Measurements from ENCODE around the gene DLX6. TPM values are rescaled to one million over a fixed set of nuclear protein-coding genes. Genes with fewer than 3 reads are reported as not detected.

The DLX6 gene
- total RNA-seq, 1 experiment from 2014 or later: 1.3 TPM

GRCh38 chr7:96970739-96971138 lies 34.6 kb upstream of the DLX6 start:
- Histone ChIP-seq H3K9me3 (ENCODE audit: control insufficient read depth, insufficient read depth, low read depth, low read length) (no peaks in the 10 kb centered on the region), H3K36me3 (ENCODE audit: control insufficient read depth, insufficient read depth, low read length) (no peaks in the 10 kb centered on the region), H3K4me3 (ENCODE audit: low read depth in 2 of 2, low read length in 2 of 2) (no peak overlapping the region), H3K27ac (ENCODE audit: low read length) (no peak overlapping the region), H3K4me1 (ENCODE audit: control insufficient read depth, insufficient read depth, low read length) (no peaks in the 10 kb centered on the region), H3K27me3 (ENCODE audit: control insufficient read depth, insufficient read depth, low read length) (no peaks in the 10 kb centered on the region)
- DNase-seq (ENCODE audit: low read depth, low spot score) (no peak), ATAC-seq (no peak)
- no TSS peak for BruUV-seq (replicated peaks)
- CTCF ChIA-PET: no interaction called here
- in situ Hi-C loops (cut with HindIII; ENCODE audit: low pct_unique_long_range_greater_than_20kb, low sequenced_read_pairs): no loop called here
- intact Hi-C loops (cut with micrococcal nuclease; ENCODE audit: unreplicated experiment): no loop called here
- no peak for TF ChIP-seq SIN3A (IDR thresholded peaks at IDR 0.05; ENCODE audit: borderline replicate concordance, insufficient read depth, low read depth, low read length)
- POLR2A ChIA-PET: no interaction called here

GRCh38 chr7:96973986-96974385 lies 31.4 kb upstream of the DLX6 start:
- no peak overlapping the region for H3K27ac ChIP-seq (ENCODE audit: low read length)
- no peak overlapping the region for H3K4me3 ChIP-seq (ENCODE audit: low read depth in 2 of 2, low read length in 2 of 2)
- no peak for DNase-seq (ENCODE audit: low read depth, low spot score)
- no peaks in the 10 kb centered on the region for H3K27me3 ChIP-seq (ENCODE audit: control insufficient read depth, insufficient read depth, low read length)
- POLR2A ChIA-PET: no interaction called here
- ATAC-seq: no peak
- intact Hi-C loops (cut with micrococcal nuclease; ENCODE audit: unreplicated experiment) (no loop called here), in situ Hi-C loops (cut with HindIII; ENCODE audit: low pct_unique_long_range_greater_than_20kb, low sequenced_read_pairs) (no loop called here)
- CTCF ChIA-PET: no interaction called here
- H3K4me1 ChIP-seq (ENCODE audit: control insufficient read depth, insufficient read depth, low read length): no peaks in the 10 kb centered on the region
- TF ChIP-seq CTCF (IDR thresholded peaks at IDR 0.05) (no peak), SIN3A (IDR thresholded peaks at IDR 0.05; ENCODE audit: borderline replicate concordance, insufficient read depth, low read depth, low read length) (no peak), TCF7L2 (IDR thresholded peaks at IDR 0.05; ENCODE audit: low read depth, low read length) (no peak)
- BruUV-seq (replicated peaks): no TSS peak
- no peaks in the 10 kb centered on the region for H3K9me3 ChIP-seq (ENCODE audit: control insufficient read depth, insufficient read depth, low read depth, low read length)
- H3K36me3 ChIP-seq (ENCODE audit: control insufficient read depth, insufficient read depth, low read length): no peaks in the 10 kb centered on the region

GRCh38 chr7:96976106-96976505 lies 29.2 kb upstream of the DLX6 start:
- DNase-seq (ENCODE audit: low read depth, low spot score) (no peak), ATAC-seq (no peak)
- intact Hi-C loops (cut with micrococcal nuclease; ENCODE audit: unreplicated experiment) (no loop called here), in situ Hi-C loops (cut with HindIII; ENCODE audit: low pct_unique_long_range_greater_than_20kb, low sequenced_read_pairs) (no loop called here)
- no peaks in the 10 kb centered on the region for H3K27me3 ChIP-seq (ENCODE audit: control insufficient read depth, insufficient read depth, low read length)
- H3K9me3 ChIP-seq (ENCODE audit: control insufficient read depth, insufficient read depth, low read depth, low read length): no peaks in the 10 kb centered on the region
- CTCF ChIA-PET: no interaction called here
- POLR2A ChIA-PET: no interaction called here
- no peak overlapping the region for H3K4me3 ChIP-seq (ENCODE audit: low read depth in 2 of 2, low read length in 2 of 2)
- no peaks in the 10 kb centered on the region for H3K4me1 ChIP-seq (ENCODE audit: control insufficient read depth, insufficient read depth, low read length)
- H3K27ac ChIP-seq (ENCODE audit: low read length): no peak overlapping the region
- TF ChIP-seq POLR2AphosphoS5 (IDR thresholded peaks at IDR 0.05; ENCODE audit: low read depth, low read length) (no peak), REST (IDR thresholded peaks at IDR 0.05; ENCODE audit: insufficient read depth in 1 of 2, low read depth in 2 of 2, low read length in 1 of 2) (no peak), TCF7L2 (IDR thresholded peaks at IDR 0.05; ENCODE audit: low read depth, low read length) (no peak), SIN3A (IDR thresholded peaks at IDR 0.05; ENCODE audit: borderline replicate concordance, insufficient read depth, low read depth, low read length) (no peak), CTCF (IDR thresholded peaks at IDR 0.05) (no peak)
- no TSS peak for BruUV-seq (replicated peaks)
- no peaks in the 10 kb centered on the region for H3K36me3 ChIP-seq (ENCODE audit: control insufficient read depth, insufficient read depth, low read length)
